Panc1 (cell line): ENCODE results near the gene ELOB. TPM values are rescaled to one million over a fixed set of nuclear protein-coding genes. Genes with fewer than 3 reads are reported as not detected.

ENCODE experiments used
- ATAC-seq: fragments of 200-7000 bp; cut with Tn5 transposase; 2 replicates; pipeline ENCODE4 v1.9.1; 2020; ENCODE audit warnings: mild to moderate bottlenecking, moderate library complexity
- BruUV-seq: library from RNA; stranded (reverse); fragments of 400-500 nt; replicated peaks from 2 replicates; lab custom pipeline; 2021; lab: Mats Ljungman, UMichigan
- CTCF ChIA-PET: fragments of 300-600 bp; sonication (Branson Sonifier 250); formaldehyde crosslinking; loops from one replicate; lab custom pipeline; 2022; ENCODE audit warnings: antibody characterized with exemption; lab: Charles Lee
- POLR2A ChIA-PET: fragments of 300-600 bp; sonication (Branson Sonifier 250); formaldehyde crosslinking; loops from one replicate; lab custom pipeline; 2022; ENCODE audit warnings: antibody characterized with exemption; lab: Charles Lee
- DNase-seq: peaks from one replicate; pipeline ENCODE4 v3.0.0-alpha.2; 2010; ENCODE audit warnings: low read depth, low spot score
- H3K27ac ChIP-seq: 2 replicates; pipeline ENCODE4 v1.5.1; 2011; ENCODE audit warnings: mild to moderate bottlenecking, low read length, inconsistent platforms
- H3K27me3 ChIP-seq: fragments of 200-500 bp; sonication (Bioruptor generic); 2 replicates; pipeline ENCODE4 v1.6.0; 2014; ENCODE audit warnings: low read length, inconsistent platforms; ENCODE audit not compliant: control insufficient read depth, insufficient read depth
- H3K36me3 ChIP-seq: fragments of 200-500 bp; sonication (Bioruptor generic); 2 replicates; pipeline ENCODE4 v1.5.1; 2014; ENCODE audit warnings: inconsistent platforms, mild to moderate bottlenecking, low read length, moderate library complexity; ENCODE audit not compliant: control insufficient read depth, insufficient read depth
- H3K4me1 ChIP-seq: 2 replicates; pipeline ENCODE4 v1.5.1; 2011; ENCODE audit warnings: inconsistent platforms, mild to moderate bottlenecking, low read length, moderate library complexity; ENCODE audit not compliant: control insufficient read depth, insufficient read depth
- H3K4me3 ChIP-seq, 2 experiments: 2 replicates each; pipeline ENCODE4 v1.5.1; 2011 to 2012; ENCODE audit warnings: low read depth in 2 of 2, low read length in 2 of 2, mild to moderate bottlenecking in 2 of 2, inconsistent platforms in 1 of 2, moderate library complexity in 1 of 2
- H3K9me3 ChIP-seq: fragments of 200-500 bp; sonication (Bioruptor generic); 2 replicates; pipeline ENCODE4 v1.5.1; 2014; ENCODE audit warnings: low read depth, mild to moderate bottlenecking, inconsistent platforms, low read length, moderate library complexity; ENCODE audit not compliant: control insufficient read depth, insufficient read depth
- CTCF ChIP-seq: fragments of 450-650 bp; IDR thresholded peaks from 2 replicates; pipeline ENCODE4 v1.5.1; 2017; ENCODE audit warnings: mild to moderate bottlenecking
- POLR2AphosphoS5 ChIP-seq: IDR thresholded peaks from 2 replicates; pipeline ENCODE4 v1.6.1; 2012; ENCODE audit warnings: mild to moderate bottlenecking, low read depth, low read length, moderate library complexity
- REST ChIP-seq, 2 experiments: IDR thresholded peaks; 2 replicates each; pipeline ENCODE4 v1.6.1; 2011 to 2012; ENCODE audit warnings: low read depth in 2 of 2, control low read depth in 1 of 2, low read length in 1 of 2, mild to moderate bottlenecking in 1 of 2, moderate library complexity in 1 of 2; ENCODE audit not compliant: insufficient read depth in 1 of 2
- SIN3A ChIP-seq: IDR thresholded peaks from 2 replicates; pipeline ENCODE4 v1.6.1; 2012; ENCODE audit warnings: low read depth, mild to moderate bottlenecking, low read length, moderate library complexity, borderline replicate concordance; ENCODE audit not compliant: insufficient read depth
- TCF7L2 ChIP-seq: IDR thresholded peaks from 2 replicates; pipeline ENCODE4 v1.6.1; 2011; ENCODE audit warnings: mild to moderate bottlenecking, low read depth, low read length, inconsistent platforms
- in situ Hi-C: cut with HindIII; loops from 2 replicates; pipeline ENCODE4 v1.10.0; 2016; ENCODE audit warnings: low sequenced_read_pairs, low pct_unique_long_range_greater_than_20kb
- intact Hi-C: fragments of 100-400 bp; cut with micrococcal nuclease; formaldehyde crosslinking; loops from one replicate; pipeline ENCODE4 v1.10.0; 2022; ENCODE audit not compliant: unreplicated experiment
- total RNA-seq: library from RNA; stranded (reverse); gene quantifications from one replicate; pipeline ENCODE4 v1.2.1, GENCODE V29; 2021; ENCODE audit not compliant: unreplicated experiment

ELOB gene
- total RNA-seq, 1 experiment from 2014 or later, result 642 TPM

GRCh38 chr16:2768403-2769089, 8.5 kb downstream of the ELOB start:
- peaks cover 70% of the 10 kb centered on the region for H3K4me1 ChIP-seq
- H3K27me3 ChIP-seq, result no peaks in the 10 kb centered on the region
- no peak for TF ChIP-seq TCF7L2
- no peak for TF ChIP-seq SIN3A
- TF ChIP-seq POLR2AphosphoS5, result peak; percentile 38; the same call in 1 of the 2 replicates
- no peak for TF ChIP-seq CTCF
- intact Hi-C loops (no loop called here), in situ Hi-C loops (no loop called here)
- H3K9me3 ChIP-seq, result no peaks in the 10 kb centered on the region; the same call in 1 of the 2 replicates
- peak; percentile 4; the same call in 1 of the 2 replicates for ATAC-seq
- BruUV-seq, result no TSS peak
- CTCF ChIA-PET, result no interaction called here
- H3K27ac ChIP-seq, result peak overlapping the region; percentile 98
- DNase-seq, result no peak
- peaks cover 16% of the 10 kb centered on the region for H3K36me3 ChIP-seq
- H3K4me3 ChIP-seq, result no peak overlapping the region
- POLR2A ChIA-PET, result interaction anchor here (0.6 to 1.1 kb wide), 3 partner anchors 12 to 19 kb away, joined by 3 to 9 read pairs (median 5); partner anchors contain the start of gene SRRM2

- no peak for TF ChIP-seq TCF7L2
- no peak for TF ChIP-seq CTCF
- no peak for TF ChIP-seq SIN3A
- TF ChIP-seq REST (IDR thresholded peaks at IDR 0.05; ENCODE audit: insufficient read depth in 1 of 2, low read depth in 2 of 2, low read length in 1 of 2), result no peak
- TF ChIP-seq POLR2AphosphoS5, result no peak
- H3K4me1 ChIP-seq, result peaks cover 64% of the 10 kb centered on the region
- ChIA-PET CTCF (no interaction called here), POLR2A (interaction anchor here (0.9 kb wide), 1 partner anchor 11 kb away, joined by 9 read pairs; no protein-coding TSS in a partner anchor)
- ATAC-seq (peak; percentile 9), DNase-seq (no peak)
- no peaks in the 10 kb centered on the region for H3K27me3 ChIP-seq
- intact Hi-C loops (no loop called here), in situ Hi-C loops (no loop called here)
- peak overlapping the region; percentile 98 for H3K27ac ChIP-seq
- no peaks in the 10 kb centered on the region; the same call in 1 of the 2 replicates for H3K9me3 ChIP-seq
- no peak overlapping the region for H3K4me3 ChIP-seq
- H3K36me3 ChIP-seq, result peaks cover 22% of the 10 kb centered on the region
- no TSS peak for BruUV-seq
Measured at GRCh38 chr16:2767891-2768290, 9.2 kb downstream of the ELOB start.
